ENCODE data around the gene ZNF697.
"Not testable (repeated sequence)": the region's sequence is repeated elsewhere in the genome, so short reads cannot be mapped to it uniquely, and the experiment has no call there.

ZNF697 gene

DNA sequence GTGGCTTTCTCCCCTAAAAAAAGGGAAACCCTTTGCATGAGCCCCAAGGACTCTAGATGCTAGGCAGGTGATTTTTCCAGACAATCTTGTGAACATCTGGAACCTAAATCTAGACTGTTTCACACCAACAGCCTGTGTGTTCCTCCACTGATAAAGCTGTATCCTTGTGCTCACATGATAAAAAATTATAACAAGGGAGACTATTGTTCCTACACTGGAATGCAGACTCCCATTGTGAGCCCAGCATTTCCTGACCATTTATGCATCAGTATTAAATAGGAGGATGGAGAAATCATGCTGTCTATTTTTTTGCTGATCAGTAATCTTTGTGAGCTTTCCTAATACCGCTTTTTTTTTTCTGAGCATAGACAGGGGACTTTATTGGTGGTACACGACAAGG is 52.5 kb downstream of the ZNF697 start:
- no peak for DNase-seq

DNA sequence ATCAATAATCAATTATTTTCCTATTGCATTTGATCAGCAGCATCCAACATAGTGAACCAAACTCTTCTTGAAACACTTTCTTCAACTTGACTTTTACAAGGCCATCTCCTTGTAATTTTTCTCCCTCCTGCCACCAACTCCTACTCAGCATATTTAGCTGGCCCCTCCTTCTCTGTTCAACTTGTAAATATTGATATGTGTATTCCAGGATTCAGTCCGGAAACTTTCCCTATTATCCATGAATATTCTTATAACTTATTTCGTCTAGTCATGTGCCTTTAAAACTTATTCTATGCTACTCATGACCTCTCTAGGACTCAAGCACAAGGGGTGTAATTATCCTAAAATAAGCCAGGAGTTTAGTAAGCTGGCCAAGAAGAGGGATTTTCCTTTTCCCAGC is 52.9 kb downstream of the ZNF697 start:
- no peak for DNase-seq

DNA sequence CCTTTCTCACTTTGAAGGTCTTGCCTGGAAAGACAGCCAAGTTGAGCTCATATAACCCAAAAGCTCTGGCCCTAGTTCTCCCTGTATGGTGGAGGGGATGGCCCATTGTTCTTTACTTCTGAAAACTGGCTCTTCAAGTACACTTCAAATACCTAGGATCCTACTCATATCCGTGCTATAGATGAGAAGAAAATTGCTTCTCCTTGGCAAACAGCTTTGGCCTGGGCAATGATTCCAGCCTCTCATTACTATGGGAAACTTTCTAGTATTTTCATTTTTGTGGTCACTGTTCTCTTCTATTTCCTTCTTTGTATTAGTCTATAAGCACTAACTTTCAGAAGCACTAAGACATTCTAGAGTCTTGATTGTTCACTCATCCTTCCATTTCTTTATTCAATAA is 53.7 kb downstream of the ZNF697 start:
- no peak for DNase-seq

DNA sequence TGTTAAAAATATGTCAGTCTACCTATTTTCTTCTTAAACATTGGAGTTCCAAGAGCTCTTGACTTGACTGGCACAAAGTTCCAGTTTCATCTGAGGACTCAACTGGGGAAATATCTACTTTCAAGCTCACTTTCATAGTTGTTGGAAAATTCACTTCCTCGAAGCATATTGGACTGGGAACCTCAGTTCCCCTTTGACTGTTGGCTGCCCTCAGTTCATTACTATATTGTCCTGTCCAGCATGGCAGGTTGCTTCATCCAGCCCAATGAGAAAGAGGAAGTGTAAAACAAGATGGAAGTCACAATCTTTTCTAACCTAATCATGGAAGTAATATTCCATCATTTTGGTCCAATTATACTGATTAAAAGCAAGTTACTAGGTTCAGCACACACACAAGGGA is 54.3 kb downstream of the ZNF697 start:
- DNase-seq, result peak; percentile 72

DNA sequence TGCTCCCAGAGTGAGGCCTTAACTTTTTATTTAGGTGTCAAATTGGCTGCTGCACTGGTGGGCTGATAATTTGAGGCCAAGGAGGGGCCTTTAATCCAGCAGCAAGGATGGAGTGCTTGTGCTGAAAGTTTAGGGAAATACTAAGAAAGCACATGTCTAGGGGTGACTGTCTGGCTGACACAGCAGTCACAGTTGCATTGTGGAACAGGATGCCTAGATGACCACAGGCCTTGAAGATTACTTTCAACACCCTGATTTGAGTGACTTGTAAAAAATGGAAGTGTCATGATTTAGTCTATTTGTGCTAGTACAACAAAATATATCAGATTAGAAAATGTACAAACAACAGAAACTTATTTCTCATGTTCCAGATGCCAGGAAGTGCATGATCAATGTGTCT is 57.7 kb downstream of the ZNF697 start:
- DNase-seq, result peak; percentile 74

DNA sequence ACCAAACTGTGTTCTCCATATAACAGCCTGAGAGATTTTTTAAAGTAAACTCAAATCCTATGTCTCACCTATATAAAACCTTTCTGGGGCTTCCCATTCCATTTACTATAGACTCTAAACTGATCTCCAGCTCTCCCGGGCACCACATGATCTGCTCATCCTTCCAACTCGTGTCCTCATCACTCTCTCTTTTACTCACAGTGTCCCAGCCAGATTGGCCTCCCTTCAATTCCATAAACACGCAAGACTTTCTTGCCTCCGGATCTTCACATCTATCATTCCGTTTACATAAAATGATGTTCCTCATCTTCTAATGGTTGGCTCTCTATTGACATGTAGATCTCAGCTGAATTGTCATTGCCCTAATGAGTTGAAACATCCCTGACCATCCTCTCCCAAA is 59.4 kb downstream of the ZNF697 start:
- no peak for DNase-seq

DNA sequence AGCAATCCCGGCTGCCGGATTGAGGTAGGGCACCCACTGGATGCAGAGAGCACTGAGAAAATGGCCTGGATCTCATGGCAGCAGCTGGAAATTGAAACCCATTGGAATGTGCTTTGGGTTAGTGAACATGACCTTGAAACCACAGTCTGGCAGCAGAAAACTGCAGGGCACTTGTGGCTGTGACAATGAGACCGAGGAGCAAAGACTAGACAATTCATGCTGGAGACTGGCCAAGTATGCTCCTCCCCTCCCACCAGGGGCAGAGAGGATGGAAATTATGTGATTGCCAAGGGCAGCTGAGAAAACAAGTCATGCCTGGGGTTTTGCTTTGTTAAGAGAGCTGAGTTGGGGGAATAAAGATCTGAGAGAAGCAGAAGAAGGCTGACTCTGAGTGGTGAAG is 60.7 kb downstream of the ZNF697 start:
- no peak for DNase-seq

DNA sequence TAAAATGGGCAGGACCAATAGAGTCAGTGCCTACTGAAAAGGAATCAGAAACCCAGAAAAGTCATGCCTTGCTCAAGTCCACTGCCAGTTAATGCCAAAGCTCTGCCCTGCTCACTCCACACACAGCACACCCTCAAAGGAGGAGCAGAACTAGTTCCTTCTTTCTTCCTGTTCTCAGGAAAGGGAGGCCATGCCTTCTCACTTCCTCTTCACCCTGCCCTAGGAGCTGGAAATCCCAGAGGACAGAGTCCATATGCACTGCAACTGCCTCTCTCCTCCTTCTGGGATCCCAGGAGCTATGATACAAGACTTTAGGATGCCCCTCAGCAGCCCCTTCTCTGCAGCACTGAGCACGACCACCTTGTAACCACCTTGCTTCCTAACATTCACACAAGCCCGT is 62.3 kb downstream of the ZNF697 start:
- peak; percentile 64 for DNase-seq

DNA sequence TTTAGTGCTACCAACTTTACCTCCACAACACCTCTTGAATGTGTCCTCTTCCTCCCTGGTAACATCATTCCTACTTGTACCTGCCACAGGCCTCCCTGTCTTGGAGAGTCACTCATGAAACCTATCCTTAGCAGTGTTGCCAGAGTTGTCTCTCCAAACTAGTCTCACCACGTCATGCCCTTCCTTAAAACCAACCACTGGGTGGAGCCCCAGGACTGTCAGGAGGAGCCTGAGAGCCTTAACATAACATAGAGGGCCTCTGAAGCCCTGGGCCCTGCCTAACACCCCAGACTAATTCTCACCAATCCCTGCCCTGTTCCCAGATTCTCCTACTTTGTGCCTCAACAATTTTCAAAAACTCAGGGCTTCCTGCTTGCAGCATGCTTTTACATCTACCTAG is 65.3 kb downstream of the ZNF697 start:
- DNase-seq, result peak; percentile 56

DNA sequence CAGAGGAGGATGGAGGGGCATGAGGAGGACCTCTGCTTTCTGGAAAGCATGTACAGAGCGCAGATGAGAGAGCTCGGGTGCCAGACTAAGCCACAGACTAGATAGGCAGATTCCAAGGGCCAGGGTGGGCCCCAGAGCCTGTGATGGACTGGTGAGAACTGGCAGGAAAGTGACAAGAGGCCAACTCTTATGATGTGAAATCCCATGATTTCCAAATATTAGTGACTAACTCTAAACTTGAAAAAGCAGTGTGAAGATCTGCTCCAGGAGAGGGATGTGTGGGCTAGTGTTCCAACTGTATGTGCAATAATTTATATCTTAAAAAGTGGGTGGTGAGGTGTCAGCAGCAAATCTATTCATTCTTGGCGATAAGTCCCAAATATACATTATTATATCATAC is 67.0 kb downstream of the ZNF697 start:
- not testable (repeated sequence) for DNase-seq

DNA sequence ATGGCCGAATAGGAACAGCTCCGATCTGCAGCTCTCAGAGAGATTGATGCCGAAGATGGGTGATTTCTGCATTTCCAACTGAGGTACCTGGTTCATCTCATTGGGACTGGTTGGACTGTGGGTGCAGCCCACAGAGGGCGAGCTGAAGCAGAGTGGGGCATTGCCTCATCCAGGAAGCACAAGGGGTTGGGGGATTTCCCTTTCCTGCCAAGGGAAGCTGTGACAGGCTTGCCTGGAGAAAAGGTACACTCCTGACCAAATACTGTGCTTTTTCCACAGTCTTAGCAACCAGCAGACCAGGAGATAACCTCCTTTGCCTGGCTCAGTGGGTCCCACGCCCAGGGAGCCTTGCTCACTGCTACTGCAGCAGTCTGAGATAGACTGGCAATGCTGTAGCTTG is 74.2 kb downstream of the ZNF697 start:
- DNase-seq, result peak; percentile 16

DNA sequence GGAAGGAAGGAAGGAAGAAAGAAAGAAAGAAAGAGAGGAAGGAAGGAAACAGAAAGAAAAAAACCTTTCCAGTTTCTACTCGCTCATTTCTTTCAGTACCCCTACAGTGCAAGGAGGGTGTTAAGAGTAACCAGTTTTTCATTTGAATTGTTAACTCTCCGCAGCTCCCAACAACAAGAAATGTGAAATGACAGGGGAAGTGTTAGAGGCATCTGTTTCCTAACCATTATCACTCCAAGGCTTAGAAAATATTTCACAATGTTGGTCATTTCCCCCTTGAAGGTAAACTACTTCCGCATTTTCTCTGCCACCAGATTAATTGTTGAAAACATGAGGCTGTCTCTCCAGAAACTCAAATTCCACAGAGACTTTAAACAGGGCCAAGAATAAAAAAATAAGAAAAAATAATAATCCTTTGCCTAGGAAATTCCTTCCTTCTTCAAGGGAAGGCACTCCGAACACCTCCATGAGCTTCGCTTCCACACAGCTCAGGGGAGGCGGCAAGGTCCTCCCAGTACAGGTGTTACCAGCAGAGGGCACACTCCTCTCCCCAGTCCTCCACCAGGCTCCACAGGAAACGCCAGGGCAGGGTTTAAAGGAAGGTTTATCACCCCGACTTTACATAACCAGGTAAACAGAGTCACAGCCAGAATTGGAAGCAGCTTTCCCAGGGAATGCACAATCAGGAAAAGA is 78.0 kb downstream of the ZNF697 start:
- DNase-seq, result peak; percentile 92
